Measurements from ENCODE around the gene FHL2. TPM values are rescaled to one million over a fixed set of nuclear protein-coding genes. Genes with fewer than 3 reads are reported as not detected.

Gene FHL2
- total RNA-seq, 1 experiment from 2014 or later = 21.1 TPM

DNA sequence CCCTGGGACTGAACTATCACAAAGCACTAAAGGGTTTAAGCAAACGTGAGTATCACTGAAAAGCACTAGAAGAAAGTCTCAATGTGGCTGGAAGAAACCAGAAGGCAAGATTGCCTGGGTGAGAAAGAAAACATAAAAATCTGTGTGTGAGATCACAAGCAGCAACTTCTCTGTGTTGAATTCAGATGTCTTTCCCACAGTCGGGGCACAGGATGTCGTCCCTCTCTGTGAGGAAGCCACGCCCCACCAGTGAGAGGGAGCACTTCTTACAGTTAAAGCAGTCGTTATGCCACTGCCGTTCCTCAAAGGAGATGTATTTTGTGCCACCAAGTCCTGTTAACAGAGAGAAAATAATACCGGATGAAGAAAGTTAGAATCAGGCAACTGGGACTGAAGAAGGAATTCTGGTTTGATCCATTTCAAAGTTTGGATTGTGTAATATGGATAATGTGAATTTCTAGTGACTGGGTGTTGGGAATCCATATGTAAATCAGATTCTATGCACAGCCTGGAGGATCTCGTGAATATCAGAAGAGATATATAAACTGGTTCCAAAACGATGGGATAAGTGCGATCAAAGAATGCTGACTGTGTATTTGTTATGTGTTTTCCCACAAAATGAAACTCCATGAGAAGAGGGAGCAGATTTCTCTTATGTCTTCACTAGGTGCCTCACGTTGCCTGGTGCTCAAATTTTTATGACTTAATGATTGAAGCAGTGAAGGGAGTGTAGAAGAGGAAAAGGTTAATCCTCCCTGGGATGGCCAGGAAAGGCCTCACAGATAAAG, 37.6 kb downstream of the FHL2 start:
- ATAC-seq (no peak), DNase-seq (ENCODE audit: low spot score) (no peak)
- TF ChIP-seq, protein P1, sequence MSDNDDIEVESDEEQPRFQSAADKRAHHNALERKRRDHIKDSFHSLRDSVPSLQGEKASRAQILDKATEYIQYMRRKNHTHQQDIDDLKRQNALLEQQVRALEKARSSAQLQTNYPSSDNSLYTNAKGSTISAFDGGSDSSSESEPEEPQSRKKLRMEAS (CRISPR knock-in tag; IDR thresholded peaks at IDR 0.05) = no peak
- TF ChIP-seq CREB1 (CRISPR knock-in tag; IDR thresholded peaks at IDR 0.05) = no peak
- TF ChIP-seq NR1H2 (CRISPR knock-in tag; IDR thresholded peaks at IDR 0.05) = no peak
- no peak for TF ChIP-seq TP53 (CRISPR knock-in tag; IDR thresholded peaks at IDR 0.05)
- TF ChIP-seq ZNF423 (CRISPR knock-in tag; IDR thresholded peaks at IDR 0.05) = no peak
- TF ChIP-seq, protein P2, sequence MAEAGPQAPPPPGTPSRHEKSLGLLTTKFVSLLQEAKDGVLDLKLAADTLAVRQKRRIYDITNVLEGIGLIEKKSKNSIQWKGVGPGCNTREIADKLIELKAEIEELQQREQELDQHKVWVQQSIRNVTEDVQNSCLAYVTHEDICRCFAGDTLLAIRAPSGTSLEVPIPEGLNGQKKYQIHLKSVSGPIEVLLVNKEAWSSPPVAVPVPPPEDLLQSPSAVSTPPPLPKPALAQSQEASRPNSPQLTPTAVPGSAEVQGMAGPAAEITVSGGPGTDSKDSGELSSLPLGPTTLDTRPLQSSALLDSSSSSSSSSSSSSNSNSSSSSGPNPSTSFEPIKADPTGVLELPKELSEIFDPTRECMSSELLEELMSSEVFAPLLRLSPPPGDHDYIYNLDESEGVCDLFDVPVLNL (CRISPR knock-in tag; IDR thresholded peaks at IDR 0.05; ENCODE audit: borderline replicate concordance, low read depth) = no peak
- no peak for TF ChIP-seq EMX1 (CRISPR knock-in tag; IDR thresholded peaks at IDR 0.05)
- no peak for TF ChIP-seq FOXJ3 (CRISPR knock-in tag; IDR thresholded peaks at IDR 0.05; ENCODE audit: borderline replicate concordance)
- TF ChIP-seq, protein P3, sequence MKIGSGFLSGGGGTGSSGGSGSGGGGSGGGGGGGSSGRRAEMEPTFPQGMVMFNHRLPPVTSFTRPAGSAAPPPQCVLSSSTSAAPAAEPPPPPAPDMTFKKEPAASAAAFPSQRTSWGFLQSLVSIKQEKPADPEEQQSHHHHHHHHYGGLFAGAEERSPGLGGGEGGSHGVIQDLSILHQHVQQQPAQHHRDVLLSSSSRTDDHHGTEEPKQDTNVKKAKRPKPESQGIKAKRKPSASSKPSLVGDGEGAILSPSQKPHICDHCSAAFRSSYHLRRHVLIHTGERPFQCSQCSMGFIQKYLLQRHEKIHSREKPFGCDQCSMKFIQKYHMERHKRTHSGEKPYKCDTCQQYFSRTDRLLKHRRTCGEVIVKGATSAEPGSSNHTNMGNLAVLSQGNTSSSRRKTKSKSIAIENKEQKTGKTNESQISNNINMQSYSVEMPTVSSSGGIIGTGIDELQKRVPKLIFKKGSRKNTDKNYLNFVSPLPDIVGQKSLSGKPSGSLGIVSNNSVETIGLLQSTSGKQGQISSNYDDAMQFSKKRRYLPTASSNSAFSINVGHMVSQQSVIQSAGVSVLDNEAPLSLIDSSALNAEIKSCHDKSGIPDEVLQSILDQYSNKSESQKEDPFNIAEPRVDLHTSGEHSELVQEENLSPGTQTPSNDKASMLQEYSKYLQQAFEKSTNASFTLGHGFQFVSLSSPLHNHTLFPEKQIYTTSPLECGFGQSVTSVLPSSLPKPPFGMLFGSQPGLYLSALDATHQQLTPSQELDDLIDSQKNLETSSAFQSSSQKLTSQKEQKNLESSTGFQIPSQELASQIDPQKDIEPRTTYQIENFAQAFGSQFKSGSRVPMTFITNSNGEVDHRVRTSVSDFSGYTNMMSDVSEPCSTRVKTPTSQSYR (CRISPR knock-in tag; IDR thresholded peaks at IDR 0.05) = no peak
- TF ChIP-seq RELA (CRISPR knock-in tag; IDR thresholded peaks at IDR 0.05; ENCODE audit: borderline replicate concordance) = no peak
- TF ChIP-seq GTF2I (CRISPR knock-in tag; conservative IDR thresholded peaks at IDR 0.05) = no peak
- TF ChIP-seq GRHL2 (CRISPR knock-in tag; IDR thresholded peaks at IDR 0.05; ENCODE audit: insufficient replicate concordance, severe bottlenecking) = no peak
- TF ChIP-seq, protein P4, sequence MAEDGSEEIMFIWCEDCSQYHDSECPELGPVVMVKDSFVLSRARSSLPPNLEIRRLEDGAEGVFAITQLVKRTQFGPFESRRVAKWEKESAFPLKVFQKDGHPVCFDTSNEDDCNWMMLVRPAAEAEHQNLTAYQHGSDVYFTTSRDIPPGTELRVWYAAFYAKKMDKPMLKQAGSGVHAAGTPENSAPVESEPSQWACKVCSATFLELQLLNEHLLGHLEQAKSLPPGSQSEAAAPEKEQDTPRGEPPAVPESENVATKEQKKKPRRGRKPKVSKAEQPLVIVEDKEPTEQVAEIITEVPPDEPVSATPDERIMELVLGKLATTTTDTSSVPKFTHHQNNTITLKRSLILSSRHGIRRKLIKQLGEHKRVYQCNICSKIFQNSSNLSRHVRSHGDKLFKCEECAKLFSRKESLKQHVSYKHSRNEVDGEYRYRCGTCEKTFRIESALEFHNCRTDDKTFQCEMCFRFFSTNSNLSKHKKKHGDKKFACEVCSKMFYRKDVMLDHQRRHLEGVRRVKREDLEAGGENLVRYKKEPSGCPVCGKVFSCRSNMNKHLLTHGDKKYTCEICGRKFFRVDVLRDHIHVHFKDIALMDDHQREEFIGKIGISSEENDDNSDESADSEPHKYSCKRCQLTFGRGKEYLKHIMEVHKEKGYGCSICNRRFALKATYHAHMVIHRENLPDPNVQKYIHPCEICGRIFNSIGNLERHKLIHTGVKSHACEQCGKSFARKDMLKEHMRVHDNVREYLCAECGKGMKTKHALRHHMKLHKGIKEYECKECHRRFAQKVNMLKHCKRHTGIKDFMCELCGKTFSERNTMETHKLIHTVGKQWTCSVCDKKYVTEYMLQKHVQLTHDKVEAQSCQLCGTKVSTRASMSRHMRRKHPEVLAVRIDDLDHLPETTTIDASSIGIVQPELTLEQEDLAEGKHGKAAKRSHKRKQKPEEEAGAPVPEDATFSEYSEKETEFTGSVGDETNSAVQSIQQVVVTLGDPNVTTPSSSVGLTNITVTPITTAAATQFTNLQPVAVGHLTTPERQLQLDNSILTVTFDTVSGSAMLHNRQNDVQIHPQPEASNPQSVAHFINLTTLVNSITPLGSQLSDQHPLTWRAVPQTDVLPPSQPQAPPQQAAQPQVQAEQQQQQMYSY (CRISPR knock-in tag; IDR thresholded peaks at IDR 0.05) = no peak
- TF ChIP-seq, protein P5, sequence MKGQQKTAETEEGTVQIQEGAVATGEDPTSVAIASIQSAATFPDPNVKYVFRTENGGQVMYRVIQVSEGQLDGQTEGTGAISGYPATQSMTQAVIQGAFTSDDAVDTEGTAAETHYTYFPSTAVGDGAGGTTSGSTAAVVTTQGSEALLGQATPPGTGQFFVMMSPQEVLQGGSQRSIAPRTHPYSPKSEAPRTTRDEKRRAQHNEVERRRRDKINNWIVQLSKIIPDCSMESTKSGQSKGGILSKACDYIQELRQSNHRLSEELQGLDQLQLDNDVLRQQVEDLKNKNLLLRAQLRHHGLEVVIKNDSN (CRISPR knock-in tag; IDR thresholded peaks at IDR 0.05) = no peak
- TF ChIP-seq, protein P6, sequence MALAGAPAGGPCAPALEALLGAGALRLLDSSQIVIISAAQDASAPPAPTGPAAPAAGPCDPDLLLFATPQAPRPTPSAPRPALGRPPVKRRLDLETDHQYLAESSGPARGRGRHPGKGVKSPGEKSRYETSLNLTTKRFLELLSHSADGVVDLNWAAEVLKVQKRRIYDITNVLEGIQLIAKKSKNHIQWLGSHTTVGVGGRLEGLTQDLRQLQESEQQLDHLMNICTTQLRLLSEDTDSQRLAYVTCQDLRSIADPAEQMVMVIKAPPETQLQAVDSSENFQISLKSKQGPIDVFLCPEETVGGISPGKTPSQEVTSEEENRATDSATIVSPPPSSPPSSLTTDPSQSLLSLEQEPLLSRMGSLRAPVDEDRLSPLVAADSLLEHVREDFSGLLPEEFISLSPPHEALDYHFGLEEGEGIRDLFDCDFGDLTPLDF (CRISPR knock-in tag; IDR thresholded peaks at IDR 0.05) = no peak
- TF ChIP-seq CREM (CRISPR knock-in tag; IDR thresholded peaks at IDR 0.05) = no peak
- TF ChIP-seq, protein P7, sequence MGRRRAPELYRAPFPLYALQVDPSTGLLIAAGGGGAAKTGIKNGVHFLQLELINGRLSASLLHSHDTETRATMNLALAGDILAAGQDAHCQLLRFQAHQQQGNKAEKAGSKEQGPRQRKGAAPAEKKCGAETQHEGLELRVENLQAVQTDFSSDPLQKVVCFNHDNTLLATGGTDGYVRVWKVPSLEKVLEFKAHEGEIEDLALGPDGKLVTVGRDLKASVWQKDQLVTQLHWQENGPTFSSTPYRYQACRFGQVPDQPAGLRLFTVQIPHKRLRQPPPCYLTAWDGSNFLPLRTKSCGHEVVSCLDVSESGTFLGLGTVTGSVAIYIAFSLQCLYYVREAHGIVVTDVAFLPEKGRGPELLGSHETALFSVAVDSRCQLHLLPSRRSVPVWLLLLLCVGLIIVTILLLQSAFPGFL (CRISPR knock-in tag; IDR thresholded peaks at IDR 0.05; ENCODE audit: borderline replicate concordance) = no peak
- TF ChIP-seq ZNF263 (CRISPR knock-in tag; IDR thresholded peaks at IDR 0.05; ENCODE audit: low read depth) = no peak
- H3K27me3 Mint-ChIP-seq (ENCODE audit: low read depth) = no peaks in the 10 kb centered on the region
- H3K9me3 Mint-ChIP-seq = no peaks in the 10 kb centered on the region
- CTCF ChIA-PET = no interaction called here
- no peaks in the 10 kb centered on the region for H3K4me1 Mint-ChIP-seq
- H3K4me3 Mint-ChIP-seq = no peak overlapping the region
- H3K36me3 Mint-ChIP-seq = peaks cover 37% of the 10 kb centered on the region
- POLR2A ChIA-PET = no interaction called here
- no peak overlapping the region for H3K27ac Mint-ChIP-seq

All from WTC11 (cell line).